Measurements from ENCODE around the gene NPL. TPM values are rescaled to one million over a fixed set of nuclear protein-coding genes. Genes with fewer than 3 reads are reported as not detected.

Gene NPL
- total RNA-seq, 1 donor from 2014 or later: 44.5 TPM

GRCh38 chr1:182860658-182861057 lies 71.1 kb downstream of the NPL start:
- intact Hi-C loops (cut with DNase I): no loop called here
- no peak overlapping the region for H3K27ac ChIP-seq
- ATAC-seq (peak; percentile 97), DNase-seq (no peak)
- H3K9me3 ChIP-seq: no peaks in the 10 kb centered on the region
- no peak overlapping the region for H3K4me3 ChIP-seq
- peaks cover 6% of the 10 kb centered on the region for H3K4me1 ChIP-seq
- peaks cover 100% of the 10 kb centered on the region for H3K36me3 ChIP-seq
- H3K27me3 ChIP-seq: no peaks in the 10 kb centered on the region
- TF ChIP-seq, protein P1, sequence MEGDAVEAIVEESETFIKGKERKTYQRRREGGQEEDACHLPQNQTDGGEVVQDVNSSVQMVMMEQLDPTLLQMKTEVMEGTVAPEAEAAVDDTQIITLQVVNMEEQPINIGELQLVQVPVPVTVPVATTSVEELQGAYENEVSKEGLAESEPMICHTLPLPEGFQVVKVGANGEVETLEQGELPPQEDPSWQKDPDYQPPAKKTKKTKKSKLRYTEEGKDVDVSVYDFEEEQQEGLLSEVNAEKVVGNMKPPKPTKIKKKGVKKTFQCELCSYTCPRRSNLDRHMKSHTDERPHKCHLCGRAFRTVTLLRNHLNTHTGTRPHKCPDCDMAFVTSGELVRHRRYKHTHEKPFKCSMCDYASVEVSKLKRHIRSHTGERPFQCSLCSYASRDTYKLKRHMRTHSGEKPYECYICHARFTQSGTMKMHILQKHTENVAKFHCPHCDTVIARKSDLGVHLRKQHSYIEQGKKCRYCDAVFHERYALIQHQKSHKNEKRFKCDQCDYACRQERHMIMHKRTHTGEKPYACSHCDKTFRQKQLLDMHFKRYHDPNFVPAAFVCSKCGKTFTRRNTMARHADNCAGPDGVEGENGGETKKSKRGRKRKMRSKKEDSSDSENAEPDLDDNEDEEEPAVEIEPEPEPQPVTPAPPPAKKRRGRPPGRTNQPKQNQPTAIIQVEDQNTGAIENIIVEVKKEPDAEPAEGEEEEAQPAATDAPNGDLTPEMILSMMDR (IDR thresholded peaks at IDR 0.05): no peak

DNA sequence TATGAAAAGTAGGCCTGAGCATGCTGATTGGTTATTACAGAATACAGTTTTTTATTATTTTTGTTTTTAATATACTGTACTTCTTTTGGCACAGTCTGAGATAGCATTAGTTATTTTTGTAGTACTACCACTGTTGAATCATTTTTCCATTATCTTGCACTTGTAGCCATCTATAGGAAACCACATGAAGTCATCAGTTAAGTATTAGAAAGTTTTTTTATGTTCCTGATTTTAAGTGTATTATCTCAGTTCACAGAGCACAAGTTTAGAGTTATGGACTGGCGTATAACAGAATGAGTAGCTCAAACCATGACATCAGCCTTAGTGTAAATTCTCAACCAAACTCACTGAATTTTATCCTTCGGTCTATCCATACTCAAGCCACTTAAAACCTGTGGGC lies 72.4 kb downstream of the NPL start:
- TF ChIP-seq, protein P1 (IDR thresholded peaks at IDR 0.05): no peak
- Histone ChIP-seq H3K27ac (no peak overlapping the region), H3K9me3 (no peaks in the 10 kb centered on the region), H3K4me1 (peaks cover 6% of the 10 kb centered on the region), H3K4me3 (no peak overlapping the region), H3K36me3 (peaks cover 100% of the 10 kb centered on the region), H3K27me3 (no peaks in the 10 kb centered on the region)
- intact Hi-C loops (cut with DNase I): no loop called here
- no peak for DNase-seq
- no peak for ATAC-seq

GRCh38 chr1:182862827-182863226 lies 73.3 kb downstream of the NPL start:
- DNase-seq (no peak), ATAC-seq (no peak)
- Histone ChIP-seq H3K27me3 (no peaks in the 10 kb centered on the region), H3K9me3 (no peaks in the 10 kb centered on the region), H3K4me1 (peaks cover 6% of the 10 kb centered on the region), H3K4me3 (no peak overlapping the region), H3K27ac (no peak overlapping the region), H3K36me3 (peaks cover 100% of the 10 kb centered on the region)
- intact Hi-C loops (cut with DNase I): no loop called here
- TF ChIP-seq, protein P1 (IDR thresholded peaks at IDR 0.05): no peak

GRCh38 chr1:182863940-182864339 lies 74.4 kb downstream of the NPL start:
- TF ChIP-seq, protein P1 (IDR thresholded peaks at IDR 0.05): no peak
- Histone ChIP-seq H3K4me1 (peaks cover 6% of the 10 kb centered on the region), H3K36me3 (peaks cover 100% of the 10 kb centered on the region), H3K27ac (no peak overlapping the region), H3K9me3 (no peaks in the 10 kb centered on the region), H3K27me3 (no peaks in the 10 kb centered on the region), H3K4me3 (no peak overlapping the region)
- intact Hi-C loops (cut with DNase I): no loop called here
- no peak for ATAC-seq
- no peak for DNase-seq

DNA sequence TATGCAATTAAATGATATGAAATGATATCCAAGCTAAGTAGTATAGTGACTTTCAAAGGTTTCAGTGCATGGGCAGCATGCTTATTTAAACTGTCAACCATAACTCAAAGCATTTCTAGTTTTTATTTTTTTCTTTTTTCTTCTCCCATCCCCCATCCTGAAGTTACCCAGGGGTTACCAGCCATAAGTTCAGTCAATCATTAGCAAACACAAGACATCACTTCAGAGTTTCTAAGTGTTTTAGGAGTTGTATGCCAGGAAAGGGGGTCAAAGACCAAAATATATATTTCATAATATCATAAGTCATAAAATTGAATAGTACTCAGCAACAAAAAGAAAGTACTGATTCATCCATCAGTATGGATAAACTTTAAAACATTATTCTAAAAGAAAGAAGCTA lies 78.3 kb downstream of the NPL start:
- peaks cover 100% of the 10 kb centered on the region for H3K36me3 ChIP-seq
- TF ChIP-seq, protein P1 (IDR thresholded peaks at IDR 0.05): no peak
- H3K27me3 ChIP-seq: no peaks in the 10 kb centered on the region
- intact Hi-C loops (cut with DNase I): no loop called here
- ATAC-seq (no peak), DNase-seq (no peak)
- H3K9me3 ChIP-seq: no peaks in the 10 kb centered on the region
- H3K4me3 ChIP-seq: no peak overlapping the region
- no peak overlapping the region for H3K27ac ChIP-seq
- H3K4me1 ChIP-seq: no peaks in the 10 kb centered on the region

GRCh38 chr1:182869241-182869666 lies 79.7 kb downstream of the NPL start:
- peaks cover 100% of the 10 kb centered on the region for H3K36me3 ChIP-seq
- no peak overlapping the region for H3K27ac ChIP-seq
- DNase-seq (no peak), ATAC-seq (no peak)
- intact Hi-C loops (cut with DNase I): no loop called here
- H3K9me3 ChIP-seq: no peaks in the 10 kb centered on the region
- no peaks in the 10 kb centered on the region for H3K4me1 ChIP-seq
- TF ChIP-seq, protein P1 (IDR thresholded peaks at IDR 0.05): no peak
- no peaks in the 10 kb centered on the region for H3K27me3 ChIP-seq
- no peak overlapping the region for H3K4me3 ChIP-seq

Measured in upper lobe of right lung (tissue), 1 donor.